Aorta (tissue), 5 donors: ENCODE results near the gene ST7. TPM values are rescaled to one million over a fixed set of nuclear protein-coding genes. Genes with fewer than 3 reads are reported as not detected.

ENCODE experiments used
- ATAC-seq: fragments of 200-7000 bp; cut with Tn5 transposase; one replicate; pipeline ENCODE4 v1.9.1; 2022; ENCODE audit warnings: moderate library complexity; ENCODE audit not compliant: low FRiP score
- DNase-seq, 2 donors: peaks; one replicate each; pipeline ENCODE4 v3.0.0-alpha.2; 2020
- H3K27ac ChIP-seq, 2 donors: one replicate each; pipeline ENCODE4 v1.5.1; 2013; ENCODE audit warnings: low read length in 2 of 2, mild to moderate bottlenecking in 2 of 2, moderate library complexity in 2 of 2, control low read depth in 1 of 2, inconsistent platforms in 1 of 2, low read depth in 1 of 2
- H3K27me3 ChIP-seq, 2 donors: one replicate each; pipeline ENCODE4 v1.6.1; 2013; ENCODE audit warnings: control low read depth in 1 of 2, low read length in 1 of 2, mild to moderate bottlenecking in 1 of 2, moderate library complexity in 1 of 2; ENCODE audit not compliant: insufficient read depth in 2 of 2, control insufficient read depth in 1 of 2
- H3K36me3 ChIP-seq, 2 donors: one replicate each; pipeline ENCODE4 v1.6.1; 2013; ENCODE audit warnings: control low read depth in 1 of 2, low read length in 1 of 2, mild to moderate bottlenecking in 1 of 2; ENCODE audit not compliant: insufficient read depth in 2 of 2, control insufficient read depth in 1 of 2
- H3K4me1 ChIP-seq, 2 donors: one replicate each; pipeline ENCODE4 v1.6.1; 2013; ENCODE audit warnings: low read length in 2 of 2, control low read depth in 1 of 2, mild to moderate bottlenecking in 1 of 2, moderate library complexity in 1 of 2; ENCODE audit not compliant: insufficient read depth in 2 of 2, control insufficient read depth in 1 of 2
- H3K4me3 ChIP-seq, 2 donors: one replicate each; pipeline ENCODE4 v1.5.1; 2013; ENCODE audit warnings: low read length in 2 of 2, control low read depth in 1 of 2, mild to moderate bottlenecking in 1 of 2
- H3K9me3 ChIP-seq: one replicate; pipeline ENCODE4 v1.6.1; 2013; ENCODE audit warnings: mild to moderate bottlenecking, low read length; ENCODE audit not compliant: control insufficient read depth
- WGBS, 2 donors: extraction: QIAGEN DNeasy Blood & Tissue Kit; methylation state at CpG; one replicate each; pipeline ENCODE4 v1.1.7; 2013; 5-methylcytosine and 5-hydroxymethylcytosine counted together
- intact Hi-C, 2 donors: fragments of 100-400 bp; cut with DNase I; formaldehyde crosslinking; loops; one replicate each; pipeline versions ENCODE4 v1.14.2 to v1.15.0; 2022
- polyA plus RNA-seq, 2 donors: library from polyadenylated mRNA; stranded (reverse); fragments of 200-250 nt; gene quantifications; one replicate each; pipeline ENCODE4 v1.2.3, GENCODE V29; 2013
- total RNA-seq, 2 donors: library from RNA; stranded (reverse); fragmentation: NEBNext Ultra II Directional; extraction: Animal tissue kit (Norgen Biotek cat#: 25700); gene quantifications; one replicate each; pipeline ENCODE4 v1.2.1, GENCODE V29; 2021
- donor health status: healthy with polysubstance abuse.
- donor health status: Bipolar disorder and iron deficiency.
- donor health status: DM: no; HTN: no; CAD: no.
- donor health status: DM: no; HTN: no; CAD: no.
- donor health status: DM: yes; HTN: yes; CAD: no.

The ST7 gene
- total and polyA plus RNA-seq, 4 donors, result 24.2 to 35.3 (median 31.9) TPM

DNA sequence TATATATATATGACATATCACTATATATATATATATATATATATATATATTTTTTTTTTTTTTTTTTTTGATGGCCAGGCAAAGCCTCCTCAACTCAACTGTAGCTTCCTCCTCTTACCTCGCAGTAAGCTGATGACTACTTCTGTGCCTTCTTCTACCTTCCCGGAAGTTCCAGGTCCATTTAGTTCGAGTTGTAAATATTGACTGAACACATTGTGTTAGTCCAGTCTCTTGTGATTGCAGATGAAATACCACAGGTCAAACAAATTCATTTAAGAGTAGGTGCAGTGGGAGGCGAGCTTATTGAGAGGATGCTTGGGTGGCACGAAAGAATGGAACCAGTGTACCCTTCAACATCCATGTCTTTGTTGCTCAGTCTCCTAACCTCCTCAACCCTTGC lies 144.6 kb downstream of the ST7 start:
- WGBS, 2 donors, result 92 to 95% methylated on average over 5 of the region's 5 CpGs
- no peak overlapping the region for H3K4me3 ChIP-seq
- DNase-seq (no peak), ATAC-seq (no peak)
- peaks cover 4% of the 10 kb centered on the region in 2 donors for H3K4me1 ChIP-seq
- H3K27me3 ChIP-seq, result no peaks in the 10 kb centered on the region
- no peaks in the 10 kb centered on the region for H3K36me3 ChIP-seq
- intact Hi-C loops, result no loop called here
- H3K9me3 ChIP-seq, result no peaks in the 10 kb centered on the region
- H3K27ac ChIP-seq, result peak overlapping the region in 1 of 2 donors; percentile 71

DNA sequence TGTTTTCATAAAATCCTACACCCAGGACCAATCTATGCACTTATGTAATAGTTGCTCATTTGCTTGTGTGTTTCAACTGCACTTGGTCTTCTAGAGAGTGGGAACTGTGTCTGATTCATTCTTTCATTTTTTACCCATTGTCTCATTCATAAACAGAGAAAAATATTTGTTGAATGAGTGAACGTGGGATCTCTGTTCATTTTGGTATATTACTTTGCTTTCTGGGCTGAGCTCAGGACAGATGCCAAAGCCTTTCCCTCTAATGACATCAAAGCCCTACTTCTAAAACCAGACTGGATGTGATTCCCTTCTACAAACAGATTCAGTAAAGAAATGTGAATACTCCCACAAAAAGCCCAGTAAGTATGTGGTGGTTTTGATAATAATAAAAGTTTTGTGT lies 145.2 kb downstream of the ST7 start:
- no peak overlapping the region for H3K27ac ChIP-seq
- intact Hi-C loops, result no loop called here
- 3% methylated on average over 1 of the region's 1 CpG for WGBS, 2 donors
- no peak for DNase-seq
- no peaks in the 10 kb centered on the region for H3K36me3 ChIP-seq
- H3K4me1 ChIP-seq, result peaks cover 4% of the 10 kb centered on the region in 2 donors
- no peak for ATAC-seq
- H3K9me3 ChIP-seq, result no peaks in the 10 kb centered on the region
- H3K4me3 ChIP-seq, result no peak overlapping the region
- H3K27me3 ChIP-seq, result no peaks in the 10 kb centered on the region

DNA sequence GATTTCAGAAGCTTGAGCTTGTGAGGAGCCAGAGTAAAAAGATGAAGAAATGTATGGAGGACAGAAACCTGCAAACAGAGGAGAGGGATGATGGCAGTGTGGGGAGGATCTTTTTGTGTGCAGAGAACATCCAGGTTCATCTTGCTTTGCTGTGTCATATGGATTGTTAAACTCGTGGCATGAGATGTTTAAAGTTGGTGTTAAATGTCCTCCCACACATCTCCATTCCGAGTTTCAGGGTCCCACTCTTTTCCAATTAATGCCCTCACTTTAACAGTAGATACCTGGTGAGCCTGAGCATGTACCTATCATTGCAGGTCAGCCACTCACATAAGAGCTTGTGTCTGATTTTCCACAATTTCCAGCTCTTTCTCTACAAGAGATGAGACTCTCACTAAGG lies 147.7 kb downstream of the ST7 start:
- no peaks in the 10 kb centered on the region for H3K9me3 ChIP-seq
- DNase-seq, result no peak
- no peaks in the 10 kb centered on the region for H3K27me3 ChIP-seq
- no peak for ATAC-seq
- no peak overlapping the region for H3K27ac ChIP-seq
- H3K4me3 ChIP-seq, result no peak overlapping the region
- H3K4me1 ChIP-seq, result peaks cover 4 to 7% of the 10 kb centered on the region in 2 donors
- intact Hi-C loops, result no loop called here
- H3K36me3 ChIP-seq, result no peaks in the 10 kb centered on the region
- 96 to 98% methylated on average over 2 of the region's 2 CpGs for WGBS, 2 donors

DNA sequence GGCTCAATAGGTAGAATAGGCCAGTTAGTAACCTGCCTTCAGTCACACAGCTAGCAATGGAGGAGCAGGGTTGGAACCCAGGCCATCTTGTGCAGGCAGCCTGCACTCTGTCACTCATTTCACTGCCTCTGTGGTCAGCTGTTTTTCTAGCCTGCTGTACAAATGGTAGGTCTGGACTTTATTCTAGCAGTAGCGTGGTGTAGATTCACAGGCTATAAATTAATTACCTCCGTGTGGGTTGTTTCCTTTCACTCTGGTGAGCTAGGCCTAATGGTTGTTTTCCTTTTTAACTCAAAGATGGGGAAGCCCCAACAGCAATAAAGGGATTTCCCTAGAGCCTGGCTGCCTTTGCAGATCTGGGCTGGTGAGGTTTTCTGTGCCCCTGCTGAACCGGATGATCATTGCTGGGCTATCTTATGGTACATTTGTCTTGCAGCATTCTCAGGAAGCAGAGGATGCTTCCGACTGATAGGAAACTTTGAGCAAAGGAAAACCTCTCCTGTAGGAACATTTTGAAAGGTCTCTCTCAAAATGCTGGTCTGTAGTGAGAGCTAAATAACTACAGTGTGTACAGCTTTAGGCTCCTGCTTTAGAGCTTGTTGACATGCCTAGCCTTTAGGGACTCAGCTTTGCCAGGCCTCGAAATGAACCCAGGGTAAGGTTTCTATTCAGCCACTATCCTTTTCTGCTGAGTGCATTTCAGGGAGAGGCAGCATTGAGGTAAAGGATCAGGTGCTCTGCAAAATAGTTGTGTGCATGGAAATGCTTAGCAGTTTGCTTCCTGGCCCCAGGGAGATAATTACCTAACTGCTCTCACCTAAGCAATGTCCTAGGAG lies 157.4 kb downstream of the ST7 start:
- WGBS, 2 donors, result 50 to 56% methylated on average over 5 of the region's 5 CpGs
- Histone ChIP-seq H3K9me3 (no peaks in the 10 kb centered on the region), H3K27me3 (no peaks in the 10 kb centered on the region), H3K4me3 (no peak overlapping the region), H3K4me1 (peaks cover 0 to 5% of the 10 kb centered on the region in 2 donors), H3K27ac (no peak overlapping the region), H3K36me3 (no peaks in the 10 kb centered on the region)
- no peak for DNase-seq
- intact Hi-C loops, result no loop called here
- ATAC-seq, result no peak

DNA sequence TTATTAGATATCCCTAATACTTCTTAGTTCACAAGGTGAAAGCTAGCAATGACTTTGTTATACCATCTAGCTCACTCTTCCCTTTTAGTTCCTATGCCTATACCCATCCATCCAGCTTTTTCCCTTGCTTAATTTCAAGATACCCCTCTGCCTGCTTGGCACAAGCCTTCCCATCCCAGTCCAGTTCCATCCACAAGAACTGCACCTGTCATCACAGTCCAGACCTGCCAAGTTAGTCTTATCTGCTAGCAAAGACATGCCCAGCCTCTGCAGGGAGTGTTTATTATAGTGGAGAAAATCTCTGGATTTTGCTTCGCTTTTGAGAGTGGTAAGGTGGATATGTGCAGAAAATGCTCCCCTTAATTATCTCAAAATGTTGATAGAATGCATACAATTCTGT lies 158.2 kb downstream of the ST7 start:
- H3K36me3 ChIP-seq, result no peaks in the 10 kb centered on the region

DNA sequence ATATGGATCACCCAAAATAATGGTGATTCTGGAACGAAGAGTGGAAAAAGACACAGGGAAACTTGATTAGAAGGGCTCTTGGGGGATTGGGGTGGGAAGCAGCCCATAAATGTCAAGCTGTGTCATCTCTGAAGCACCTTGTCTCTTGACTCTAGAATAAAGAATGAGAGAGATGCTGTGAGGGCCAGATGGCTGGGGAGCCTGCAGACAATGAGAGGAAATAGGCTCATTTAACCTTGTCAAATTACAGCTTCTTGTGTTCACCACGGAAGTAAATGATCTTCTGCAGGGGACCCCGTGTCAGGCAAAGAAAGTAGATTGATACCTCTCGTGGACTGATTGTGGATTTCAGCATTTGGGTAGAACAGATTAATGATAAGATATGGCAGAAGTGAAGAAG lies 159.3 kb downstream of the ST7 start:
- no peaks in the 10 kb centered on the region for H3K27me3 ChIP-seq
- H3K4me1 ChIP-seq, result peaks cover 0 to 5% of the 10 kb centered on the region in 2 donors
- H3K27ac ChIP-seq, result no peak overlapping the region
- intact Hi-C loops, result no loop called here
- H3K9me3 ChIP-seq, result no peaks in the 10 kb centered on the region
- H3K36me3 ChIP-seq, result no peaks in the 10 kb centered on the region
- H3K4me3 ChIP-seq, result no peak overlapping the region
- DNase-seq (no peak), ATAC-seq (no peak)
- 96 to 97% methylated on average over 4 of the region's 4 CpGs for WGBS, 2 donors

More for the DNA sequence above, 158.2 kb downstream of the ST7 start:
- DNase-seq (no peak), ATAC-seq (no peak)
- Histone ChIP-seq H3K4me1 (peaks cover 0 to 5% of the 10 kb centered on the region in 2 donors), H3K9me3 (no peaks in the 10 kb centered on the region), H3K27ac (no peak overlapping the region), H3K4me3 (no peak overlapping the region), H3K27me3 (no peaks in the 10 kb centered on the region)
- WGBS, 2 donors, result 92 to 93% methylated on average over 1 of the region's 1 CpG
- intact Hi-C loops, result no loop called here

DNA sequence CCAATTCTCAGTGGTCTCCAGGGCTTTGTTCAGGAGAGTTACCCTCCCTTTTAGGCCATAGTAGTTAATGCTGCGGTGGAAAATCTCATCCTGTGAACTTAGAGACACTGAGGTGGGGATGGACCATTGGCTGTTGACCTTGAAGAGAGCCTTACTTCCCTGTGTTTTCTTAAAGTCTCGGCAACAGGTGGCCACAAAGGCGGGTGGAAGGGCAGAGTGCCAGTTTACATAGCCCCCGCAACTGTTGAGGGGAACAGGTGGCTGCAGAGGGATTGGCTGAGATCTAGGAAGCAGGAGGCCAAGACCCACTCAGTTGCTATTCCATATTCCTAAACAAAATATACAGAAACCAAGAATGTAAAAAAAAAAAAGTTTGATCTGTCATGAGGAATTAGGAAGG lies 160.6 kb downstream of the ST7 start:
- DNase-seq, result no peak

DNA sequence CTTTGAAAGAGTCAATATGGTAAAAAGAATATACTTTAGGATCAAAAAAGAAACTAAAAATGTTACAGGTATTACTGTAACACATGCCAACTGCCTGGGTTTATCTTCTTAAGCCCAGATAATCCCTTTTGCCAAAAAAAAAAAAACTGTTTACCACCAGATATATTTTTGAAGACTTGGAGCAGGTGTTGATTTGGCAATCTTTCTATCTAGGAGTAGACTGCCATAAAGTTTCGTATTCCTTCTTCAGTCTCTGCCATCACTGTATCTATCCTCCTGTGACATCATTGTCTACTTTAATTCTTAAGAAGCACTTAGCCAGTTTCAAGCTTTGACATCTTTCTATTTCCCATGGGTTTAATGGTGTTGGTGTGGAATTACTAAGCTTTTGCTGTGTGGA lies 161.0 kb downstream of the ST7 start:
- intact Hi-C loops, result no loop called here
- Histone ChIP-seq H3K4me3 (no peak overlapping the region), H3K9me3 (no peaks in the 10 kb centered on the region), H3K27ac (no peak overlapping the region), H3K27me3 (no peaks in the 10 kb centered on the region), H3K36me3 (no peaks in the 10 kb centered on the region), H3K4me1 (peaks cover 0 to 5% of the 10 kb centered on the region in 2 donors)
- 80 to 81% methylated on average over 1 of the region's 1 CpG for WGBS, 2 donors
- no peak for ATAC-seq
- no peak for DNase-seq

More for the DNA sequence above, 160.6 kb downstream of the ST7 start:
- no peak for ATAC-seq
- peaks cover 0 to 5% of the 10 kb centered on the region in 2 donors for H3K4me1 ChIP-seq
- H3K4me3 ChIP-seq, result no peak overlapping the region
- no peaks in the 10 kb centered on the region for H3K36me3 ChIP-seq
- H3K27me3 ChIP-seq, result no peaks in the 10 kb centered on the region
- no peaks in the 10 kb centered on the region for H3K9me3 ChIP-seq
- no peak overlapping the region for H3K27ac ChIP-seq
- 95 to 98% methylated on average over 4 of the region's 4 CpGs for WGBS, 2 donors
- intact Hi-C loops, result no loop called here

DNA sequence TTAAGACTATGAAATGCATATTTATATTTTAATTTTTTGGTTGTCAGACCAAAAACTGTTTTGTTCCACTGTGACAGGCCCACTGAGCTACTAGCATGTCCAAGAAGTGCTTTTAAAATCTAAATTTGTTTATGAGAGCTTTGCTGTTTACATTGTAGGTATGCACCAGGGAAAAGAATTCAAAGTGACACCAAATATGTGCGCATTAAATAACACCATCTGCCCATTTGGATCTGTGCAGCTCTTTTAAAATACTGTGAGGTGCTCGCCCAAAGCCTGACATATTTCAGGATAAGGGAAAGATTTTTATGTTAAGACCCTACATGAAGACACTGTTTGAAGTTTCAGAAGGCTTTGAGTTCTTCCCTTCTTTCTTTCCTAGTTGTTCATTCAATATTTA lies 162.9 kb downstream of the ST7 start:
- WGBS, 2 donors, result 96 to 99% methylated on average over 2 of the region's 2 CpGs
- no peak overlapping the region for H3K4me3 ChIP-seq
- no peak overlapping the region for H3K27ac ChIP-seq
- H3K4me1 ChIP-seq, result peaks cover 0 to 1% of the 10 kb centered on the region in 2 donors
- H3K27me3 ChIP-seq, result no peaks in the 10 kb centered on the region
- H3K9me3 ChIP-seq, result no peaks in the 10 kb centered on the region
- H3K36me3 ChIP-seq, result no peaks in the 10 kb centered on the region
- intact Hi-C loops, result no loop called here
- DNase-seq, result no peak
- no peak for ATAC-seq
